Mesenchymal stem cell (in vitro differentiated cells and primary cell): ENCODE measurements around the gene PNMT.

Experiments used
- DNase-seq: peaks from one replicate; pipeline ENCODE4 v3.0.0-alpha.2; 2013
- H2AFZ ChIP-seq: one replicate; pipeline ENCODE4 v1.6.1; 2013; ENCODE audit warnings: low read depth, mild to moderate bottlenecking, control low read depth, inconsistent platforms, low read length, moderate library complexity
- H2AK5ac ChIP-seq: 2 replicates; pipeline ENCODE4 v1.6.1; 2013; ENCODE audit warnings: low read length, moderate library complexity, mild to moderate bottlenecking, inconsistent platforms; ENCODE audit not compliant: severe bottlenecking
- H2BK120ac ChIP-seq: one replicate; pipeline ENCODE4 v1.6.1; 2013; ENCODE audit warnings: low read depth, mild to moderate bottlenecking, inconsistent platforms, low read length, moderate library complexity
- H2BK12ac ChIP-seq, 2 experiments: one replicate each; pipeline ENCODE4 v1.6.1; 2013; ENCODE audit warnings: inconsistent platforms in 2 of 2, low read length in 2 of 2, mild to moderate bottlenecking in 2 of 2, moderate library complexity in 2 of 2, control low read depth in 1 of 2
- H2BK15ac ChIP-seq: one replicate; pipeline ENCODE4 v1.6.1; 2013; ENCODE audit warnings: mild to moderate bottlenecking, low read depth, inconsistent platforms; ENCODE audit not compliant: poor library complexity, severe bottlenecking
- H2BK5ac ChIP-seq: 2 replicates; pipeline ENCODE4 v1.6.1; 2013; ENCODE audit warnings: low read depth, mild to moderate bottlenecking, low read length, control low read depth, inconsistent platforms; ENCODE audit not compliant: poor library complexity, severe bottlenecking
- H3K14ac ChIP-seq, 2 experiments: one replicate each; pipeline ENCODE4 v1.6.1; 2013; ENCODE audit warnings: inconsistent platforms in 2 of 2, low read length in 2 of 2, control low read depth in 1 of 2, mild to moderate bottlenecking in 1 of 2, moderate library complexity in 1 of 2
- H3K18ac ChIP-seq, 2 experiments: one replicate each; pipeline ENCODE4 v1.6.1; 2013; ENCODE audit warnings: inconsistent platforms in 2 of 2, low read length in 2 of 2, control low read depth in 1 of 2, low read depth in 1 of 2, mild to moderate bottlenecking in 1 of 2
- H3K23ac ChIP-seq, 2 experiments: one replicate each; pipeline ENCODE4 v1.6.1; 2013; ENCODE audit warnings: inconsistent platforms in 2 of 2, low read length in 2 of 2, mild to moderate bottlenecking in 2 of 2, moderate library complexity in 2 of 2, control low read depth in 1 of 2
- H3K27ac ChIP-seq: 2 replicates; pipeline ENCODE4 v1.5.1; 2013; ENCODE audit warnings: mild to moderate bottlenecking, moderate library complexity, low read length, control low read depth, inconsistent platforms; ENCODE audit not compliant: poor library complexity, severe bottlenecking
- H3K27me3 ChIP-seq, 2 experiments: 2 replicates each; pipeline versions ENCODE4 v1.6.1 to v1.7.0; 2013; ENCODE audit warnings: low read length in 2 of 2, mild to moderate bottlenecking in 2 of 2, moderate library complexity in 2 of 2, control low read depth in 1 of 2, inconsistent platforms in 1 of 2; ENCODE audit not compliant: control insufficient read depth in 1 of 2, insufficient read depth in 1 of 2
- H3K36me3 ChIP-seq, 2 experiments: 2 replicates each; pipeline versions ENCODE4 v1.6.1 to v1.7.0; 2013; ENCODE audit warnings: low read length in 2 of 2, control low read depth in 1 of 2, inconsistent platforms in 1 of 2, low read depth in 1 of 2, mild to moderate bottlenecking in 1 of 2; ENCODE audit not compliant: insufficient read depth in 2 of 2, control insufficient read depth in 1 of 2
- H3K4ac ChIP-seq, 2 experiments: one replicate each; pipeline ENCODE4 v1.6.1; 2013; ENCODE audit warnings: inconsistent platforms in 2 of 2, low read length in 2 of 2, mild to moderate bottlenecking in 2 of 2, moderate library complexity in 2 of 2, control low read depth in 1 of 2, low read depth in 1 of 2
- H3K4me1 ChIP-seq: 2 replicates; pipeline ENCODE4 v1.6.1; 2013; ENCODE audit warnings: low read depth, low read length, control low read depth; ENCODE audit not compliant: control insufficient read depth, insufficient read depth
- H3K4me2 ChIP-seq: 2 replicates; pipeline ENCODE4 v1.6.1; 2013; ENCODE audit warnings: low read length, mild to moderate bottlenecking, inconsistent platforms; ENCODE audit not compliant: poor library complexity, severe bottlenecking
- H3K4me3 ChIP-seq, 2 experiments: 2 replicates each; pipeline versions ENCODE4 v1.5.1 to v1.7.0; 2013; ENCODE audit warnings: low read length in 2 of 2, mild to moderate bottlenecking in 2 of 2, control low read depth in 1 of 2, low read depth in 1 of 2; ENCODE audit not compliant: insufficient read depth in 1 of 2
- H3K79me1 ChIP-seq: replicated peaks from 2 replicates; pipeline ENCODE4 v1.6.1; 2013; ENCODE audit warnings: mild to moderate bottlenecking, control low read depth, low read length, inconsistent platforms; ENCODE audit not compliant: poor library complexity, severe bottlenecking
- H3K9ac ChIP-seq: 2 replicates; pipeline ENCODE4 v1.7.0; 2013; ENCODE audit warnings: mild to moderate bottlenecking, low read length, moderate library complexity
- H3K9me3 ChIP-seq: 2 replicates; pipeline ENCODE4 v1.7.0; 2013; ENCODE audit warnings: mild to moderate bottlenecking, low read length; ENCODE audit not compliant: control insufficient read depth
- H4K8ac ChIP-seq: one replicate; pipeline ENCODE4 v1.6.1; 2013; ENCODE audit warnings: inconsistent platforms, mild to moderate bottlenecking, low read length, moderate library complexity
- H4K91ac ChIP-seq: one replicate; pipeline ENCODE4 v1.6.1; 2013; ENCODE audit warnings: mild to moderate bottlenecking, low read length, inconsistent platforms
- WGBS: methylation state at CpG from one replicate; pipeline ENCODE4 v1.1.7; 2013; ENCODE audit warnings: mixed read lengths; 5-methylcytosine and 5-hydroxymethylcytosine counted together

The PNMT gene

GRCh38 chr17:39673335-39674081 is 5.3 kb downstream of the PNMT start:
- no peak overlapping the region for H2AFZ ChIP-seq
- WGBS, result 74% methylated on average over 13 of the region's 13 CpGs

GRCh38 chr17:39674179-39674578 is 5.9 kb downstream of the PNMT start:
- H2BK12ac ChIP-seq, result no peak overlapping the region
- H3K4me1 ChIP-seq, result peaks cover 47% of the 10 kb centered on the region
- peaks cover 7 to 15% of the 10 kb centered on the region in 2 experiments for H3K36me3 ChIP-seq
- DNase-seq, result no peak
- H3K79me1 ChIP-seq, result no peaks in the 10 kb centered on the region
- no peak overlapping the region for H2BK5ac ChIP-seq
- no peak overlapping the region for H3K18ac ChIP-seq
- peaks cover 13 to 44% of the 10 kb centered on the region in 2 experiments for H3K27me3 ChIP-seq
- no peak overlapping the region for H3K4me3 ChIP-seq
- H3K9ac ChIP-seq, result no peak overlapping the region
- H3K27ac ChIP-seq, result no peak overlapping the region
- no peak overlapping the region for H3K4ac ChIP-seq
- H2AFZ ChIP-seq, result no peak overlapping the region
- H3K14ac ChIP-seq, result no peak overlapping the region
- H3K9me3 ChIP-seq, result no peaks in the 10 kb centered on the region
- no peak overlapping the region for H4K91ac ChIP-seq
- H2BK15ac ChIP-seq, result no peak overlapping the region
- 82% methylated on average over 5 of the region's 5 CpGs for WGBS
- no peak overlapping the region for H2BK120ac ChIP-seq
- no peak overlapping the region for H2AK5ac ChIP-seq
- no peak overlapping the region for H4K8ac ChIP-seq
- no peak overlapping the region for H3K4me2 ChIP-seq
- no peak overlapping the region for H3K23ac ChIP-seq

More at GRCh38 chr17:39673335-39674081, 5.3 kb downstream of the PNMT start:
- H4K8ac ChIP-seq, result no peak overlapping the region
- no peak overlapping the region for H3K18ac ChIP-seq
- no peak overlapping the region for H2BK120ac ChIP-seq
- H3K27ac ChIP-seq, result no peak overlapping the region
- H3K9me3 ChIP-seq, result no peaks in the 10 kb centered on the region
- H2BK15ac ChIP-seq, result no peak overlapping the region
- H3K36me3 ChIP-seq, result peaks cover 7 to 14% of the 10 kb centered on the region in 2 experiments
- no peak for DNase-seq
- no peak overlapping the region for H3K23ac ChIP-seq
- H2AK5ac ChIP-seq, result no peak overlapping the region
- H3K4ac ChIP-seq, result no peak overlapping the region
- H2BK5ac ChIP-seq, result no peak overlapping the region
- no peak overlapping the region for H2BK12ac ChIP-seq
- no peak overlapping the region for H3K4me3 ChIP-seq
- no peak overlapping the region for H3K4me2 ChIP-seq
- H3K4me1 ChIP-seq, result peaks cover 50% of the 10 kb centered on the region
- peaks cover 13 to 50% of the 10 kb centered on the region in 2 experiments for H3K27me3 ChIP-seq
- no peaks in the 10 kb centered on the region for H3K79me1 ChIP-seq
- no peak overlapping the region for H3K14ac ChIP-seq
- no peak overlapping the region for H4K91ac ChIP-seq
- no peak overlapping the region for H3K9ac ChIP-seq

- Histone ChIP-seq H3K23ac (no peak overlapping the region), H3K4ac (no peak overlapping the region), H3K36me3 (peaks cover 7 to 22% of the 10 kb centered on the region in 2 experiments), H3K4me2 (no peak overlapping the region), H2BK5ac (no peak overlapping the region), H3K14ac (no peak overlapping the region), H2AFZ (no peak overlapping the region), H3K9me3 (no peaks in the 10 kb centered on the region), H3K79me1 (no peaks in the 10 kb centered on the region), H3K18ac (no peak overlapping the region), H3K4me1 (peaks cover 46% of the 10 kb centered on the region), H4K8ac (no peak overlapping the region), H2BK15ac (peak overlapping the region; percentile 36), H3K4me3 (no peak overlapping the region), H2AK5ac (peak overlapping the region; percentile 16), H3K27me3 (peaks cover 8 to 38% of the 10 kb centered on the region in 2 experiments), H2BK120ac (no peak overlapping the region), H4K91ac (no peak overlapping the region), H3K27ac (peak overlapping the region; percentile 2), H2BK12ac (no peak overlapping the region), H3K9ac (no peak overlapping the region)
- no peak for DNase-seq
- WGBS, result 48% methylated on average over 10 of the region's 11 CpGs
Observed at GRCh38 chr17:39674702-39675389, 6.6 kb downstream of the PNMT start.

DNA sequence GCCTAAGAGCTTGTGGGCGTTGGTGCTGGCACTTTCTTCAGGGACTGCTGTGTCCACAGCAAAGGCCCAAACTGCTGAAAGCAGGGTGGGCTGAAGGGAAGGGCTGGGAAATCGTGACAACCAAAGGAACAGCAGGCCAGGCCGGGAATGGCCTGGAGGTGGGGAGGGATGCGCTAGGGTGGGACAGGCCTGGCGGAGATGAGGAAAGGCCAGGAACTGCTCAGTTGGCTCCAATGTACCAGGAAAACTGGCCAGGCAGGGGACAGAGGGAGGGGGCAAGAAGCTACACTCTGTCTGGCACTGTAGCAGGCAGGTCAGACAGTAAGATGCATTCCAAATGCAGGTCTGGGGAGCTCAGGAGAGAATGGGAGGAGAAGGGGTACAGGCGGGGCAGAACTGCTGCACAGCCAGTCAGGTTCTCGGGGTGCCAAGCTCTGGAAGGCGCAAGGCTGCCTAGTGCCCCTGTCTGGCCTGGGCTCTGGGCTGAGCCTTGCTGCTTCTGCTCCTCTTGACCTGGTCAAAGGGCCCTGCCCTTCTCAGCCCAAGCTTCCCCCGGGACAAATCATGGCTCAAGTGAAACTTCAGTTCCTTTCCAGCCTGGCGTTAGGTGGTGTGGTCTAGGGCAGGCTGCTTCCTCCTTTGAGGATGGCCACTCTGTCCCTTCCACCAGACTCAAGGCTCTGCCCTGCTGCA is 7.3 kb downstream of the PNMT start:
- H2BK120ac ChIP-seq, result no peak overlapping the region
- no peak overlapping the region for H4K91ac ChIP-seq
- H3K23ac ChIP-seq, result no peak overlapping the region
- H3K4me2 ChIP-seq, result no peak overlapping the region
- peaks cover 8 to 31% of the 10 kb centered on the region in 2 experiments for H3K27me3 ChIP-seq
- H3K4me3 ChIP-seq, result no peak overlapping the region
- peaks cover 10 to 26% of the 10 kb centered on the region in 2 experiments for H3K36me3 ChIP-seq
- H4K8ac ChIP-seq, result no peak overlapping the region
- no peak overlapping the region for H3K9ac ChIP-seq
- H2BK15ac ChIP-seq, result no peak overlapping the region
- H2AK5ac ChIP-seq, result peak overlapping the region; percentile 55
- no peak overlapping the region for H3K18ac ChIP-seq
- peaks cover 46% of the 10 kb centered on the region for H3K4me1 ChIP-seq
- no peaks in the 10 kb centered on the region for H3K79me1 ChIP-seq
- no peak overlapping the region for H2AFZ ChIP-seq
- no peak overlapping the region for H3K4ac ChIP-seq
- H3K9me3 ChIP-seq, result no peaks in the 10 kb centered on the region
- peak overlapping the region; percentile 2 for H3K27ac ChIP-seq
- WGBS, result 86% methylated on average over 10 of the region's 10 CpGs
- no peak overlapping the region for H3K14ac ChIP-seq
- no peak overlapping the region for H2BK5ac ChIP-seq
- DNase-seq, result no peak
- no peak overlapping the region for H2BK12ac ChIP-seq
